Chondrocyte (in vitro differentiated cells): Measurements from ENCODE around the gene EBPL. TPM values are rescaled to one million over a fixed set of nuclear protein-coding genes. Genes with fewer than 3 reads are reported as not detected.
"Not testable (repeated sequence)": the region's sequence is repeated elsewhere in the genome, so short reads cannot be mapped to it uniquely, and the experiment has no call there.

Experiments
- DNase-seq: peaks from one replicate; pipeline ENCODE4 v3.0.0; 2021; ENCODE audit warnings: mixed read lengths, low spot score
- H3K27ac Mint-ChIP-seq: one replicate; pipeline ENCODE4 v1.8.0; 2021; ENCODE audit warnings: mild to moderate bottlenecking, moderate library complexity, mixed read lengths; ENCODE audit not compliant: unreplicated experiment
- H3K27me3 Mint-ChIP-seq: 2 replicates; pipeline ENCODE4 v1.8.0; 2021; ENCODE audit warnings: low read depth, mixed read lengths
- H3K36me3 Mint-ChIP-seq: 2 replicates; pipeline ENCODE4 v1.8.0; 2021; ENCODE audit warnings: low read depth, mixed read lengths
- H3K4me1 Mint-ChIP-seq: 2 replicates; pipeline ENCODE4 v1.8.0; 2021; ENCODE audit warnings: low read depth, mild to moderate bottlenecking, mixed read lengths
- H3K4me3 Mint-ChIP-seq: one replicate; pipeline ENCODE4 v1.8.0; 2021; ENCODE audit warnings: mild to moderate bottlenecking, moderate library complexity, mixed read lengths; ENCODE audit not compliant: unreplicated experiment
- H3K9me3 Mint-ChIP-seq: 2 replicates; pipeline ENCODE4 v1.8.0; 2021; ENCODE audit warnings: low read depth, mixed read lengths
- total RNA-seq: library from RNA; stranded (reverse); gene quantifications from 3 replicates; pipeline ENCODE4 v1.2.1, GENCODE V29; 2021
- TF ChIP-seq, protein P1 (sequence below): fragments of 200-600 bp; sonication (generic); IDR thresholded peaks from 2 replicates; pipeline ENCODE4 v1.5.0; 2021; ENCODE audit warnings: antibody characterized with exemption, mild to moderate bottlenecking, moderate library complexity

EBPL gene
- total RNA-seq, 1 donor from 2014 or later, result 23.8 TPM

DNA sequence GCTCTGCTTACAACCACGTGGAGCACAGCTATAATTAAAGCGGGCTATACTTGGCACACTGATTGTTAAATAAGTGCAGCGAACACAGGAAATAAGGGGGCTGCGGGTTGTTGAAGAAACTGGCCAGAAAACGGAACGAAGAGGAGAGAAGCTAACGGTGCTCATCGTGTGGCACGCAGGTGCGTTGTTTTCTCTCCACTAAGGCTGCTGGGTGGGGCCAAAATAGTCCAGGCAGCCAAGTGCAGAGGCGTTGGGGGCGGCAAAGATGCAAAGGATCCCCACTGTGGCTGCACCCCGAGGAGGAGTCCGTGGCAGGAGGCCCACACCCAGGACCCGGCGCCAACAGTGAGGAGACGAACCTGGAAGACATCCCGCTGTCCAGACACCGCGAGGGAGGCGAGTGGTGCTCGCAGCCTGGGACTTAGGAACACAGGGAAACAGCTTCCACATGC, 71.1 kb downstream of the EBPL start:
- TF ChIP-seq, protein P1, sequence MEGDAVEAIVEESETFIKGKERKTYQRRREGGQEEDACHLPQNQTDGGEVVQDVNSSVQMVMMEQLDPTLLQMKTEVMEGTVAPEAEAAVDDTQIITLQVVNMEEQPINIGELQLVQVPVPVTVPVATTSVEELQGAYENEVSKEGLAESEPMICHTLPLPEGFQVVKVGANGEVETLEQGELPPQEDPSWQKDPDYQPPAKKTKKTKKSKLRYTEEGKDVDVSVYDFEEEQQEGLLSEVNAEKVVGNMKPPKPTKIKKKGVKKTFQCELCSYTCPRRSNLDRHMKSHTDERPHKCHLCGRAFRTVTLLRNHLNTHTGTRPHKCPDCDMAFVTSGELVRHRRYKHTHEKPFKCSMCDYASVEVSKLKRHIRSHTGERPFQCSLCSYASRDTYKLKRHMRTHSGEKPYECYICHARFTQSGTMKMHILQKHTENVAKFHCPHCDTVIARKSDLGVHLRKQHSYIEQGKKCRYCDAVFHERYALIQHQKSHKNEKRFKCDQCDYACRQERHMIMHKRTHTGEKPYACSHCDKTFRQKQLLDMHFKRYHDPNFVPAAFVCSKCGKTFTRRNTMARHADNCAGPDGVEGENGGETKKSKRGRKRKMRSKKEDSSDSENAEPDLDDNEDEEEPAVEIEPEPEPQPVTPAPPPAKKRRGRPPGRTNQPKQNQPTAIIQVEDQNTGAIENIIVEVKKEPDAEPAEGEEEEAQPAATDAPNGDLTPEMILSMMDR, result no peak
- no peak overlapping the region for H3K4me3 Mint-ChIP-seq
- H3K4me1 Mint-ChIP-seq, result peaks cover 16% of the 10 kb centered on the region
- H3K27ac Mint-ChIP-seq, result no peak overlapping the region
- H3K27me3 Mint-ChIP-seq, result no peaks in the 10 kb centered on the region
- no peaks in the 10 kb centered on the region for H3K36me3 Mint-ChIP-seq
- no peaks in the 10 kb centered on the region for H3K9me3 Mint-ChIP-seq
- DNase-seq, result no peak

DNA sequence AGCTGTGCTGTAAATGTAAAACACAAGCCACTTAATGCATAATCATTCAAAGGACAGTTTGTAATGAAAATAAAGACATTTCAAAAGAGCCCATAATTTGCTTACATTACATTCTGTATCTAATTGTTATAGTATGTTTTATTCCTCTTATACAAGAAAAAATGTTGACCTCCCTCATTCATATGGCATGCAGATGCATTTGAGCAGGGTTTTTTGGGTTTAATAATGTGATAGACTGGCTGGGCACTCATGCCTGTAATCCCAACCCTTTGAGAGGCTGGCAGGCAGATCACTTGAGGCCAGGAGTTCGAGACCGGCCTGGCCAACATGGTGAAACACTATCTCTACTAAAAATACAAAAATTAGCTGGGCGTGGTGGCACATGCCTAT, 74.6 kb downstream of the EBPL start:
- Mint-ChIP-seq H3K36me3 (no peaks in the 10 kb centered on the region), H3K27ac (peak overlapping the region; percentile 96), H3K27me3 (no peaks in the 10 kb centered on the region), H3K9me3 (peaks cover 3% of the 10 kb centered on the region), H3K4me3 (peak overlapping the region; percentile 38), H3K4me1 (peaks cover 16% of the 10 kb centered on the region)
- no peak for DNase-seq
- TF ChIP-seq, protein P1, result no peak

DNA sequence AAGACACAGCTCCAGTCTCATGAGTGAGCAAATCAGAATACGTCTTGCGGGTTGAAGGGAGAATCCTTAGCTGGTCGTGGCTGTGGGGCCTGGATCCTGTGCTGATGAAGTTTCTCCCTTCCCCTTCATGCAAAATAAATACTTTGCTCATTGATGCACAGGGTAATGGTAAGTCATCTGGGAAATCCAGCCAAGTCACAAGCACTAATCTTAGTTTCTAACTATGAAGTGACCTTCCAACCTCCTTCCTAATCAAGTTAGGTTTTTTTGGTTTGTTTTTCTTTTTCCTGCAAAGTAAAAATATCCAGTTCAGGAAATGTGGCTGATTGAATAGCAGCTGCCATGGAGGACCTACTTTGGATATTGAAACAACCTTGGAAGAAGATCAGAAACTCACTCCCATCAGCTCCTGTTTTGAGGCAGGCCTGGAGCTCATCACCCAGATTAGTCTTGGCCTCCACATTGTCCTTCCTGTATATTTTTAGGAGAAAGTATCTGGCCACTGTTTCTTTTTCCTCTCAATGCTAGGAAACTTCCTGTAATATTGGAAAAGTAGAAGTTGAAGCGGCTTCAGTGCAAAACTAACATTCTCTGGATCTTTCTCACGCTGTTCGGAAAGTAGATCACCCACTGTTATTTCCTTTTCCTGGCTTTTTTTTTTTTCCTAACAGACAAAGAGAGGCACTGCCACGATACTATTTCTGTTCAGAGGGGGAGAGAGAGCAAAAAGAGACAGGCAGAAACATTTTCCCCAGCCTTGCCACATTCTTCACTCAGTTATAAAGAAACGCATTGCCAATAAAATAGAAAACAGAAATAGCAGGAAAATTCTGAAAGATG, 75.2 kb downstream of the EBPL start:
- DNase-seq, result no peak
- Mint-ChIP-seq H3K27ac (peak overlapping the region; percentile 96), H3K4me3 (peak overlapping the region; percentile 38), H3K27me3 (no peaks in the 10 kb centered on the region), H3K4me1 (peaks cover 16% of the 10 kb centered on the region), H3K9me3 (peaks cover 6% of the 10 kb centered on the region), H3K36me3 (no peaks in the 10 kb centered on the region)
- TF ChIP-seq, protein P1, result no peak

DNA sequence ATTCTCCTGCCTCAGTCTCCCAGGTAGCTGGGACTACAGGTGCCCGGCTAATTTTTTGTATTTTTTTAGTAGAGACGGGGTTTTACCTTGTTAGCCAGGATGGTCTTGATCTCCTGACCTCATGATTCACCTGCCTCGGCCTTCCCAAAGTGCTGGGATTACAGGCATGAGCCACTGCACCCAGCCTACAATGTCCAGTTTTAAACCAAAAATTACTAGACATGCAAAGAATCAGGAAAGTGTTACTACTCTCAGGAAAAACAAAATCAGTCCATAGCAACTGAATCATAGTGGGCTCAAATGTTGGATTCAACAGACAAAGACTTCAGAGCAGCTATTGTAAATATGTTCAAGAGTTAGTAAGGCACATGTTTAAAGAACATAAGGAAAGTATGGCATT, 79.2 kb downstream of the EBPL start:
- H3K4me3 Mint-ChIP-seq, result not testable (repeated sequence)

More for the DNA sequence above, 79.2 kb downstream of the EBPL start:
- peaks cover 17% of the 10 kb centered on the region for H3K4me1 Mint-ChIP-seq
- H3K27me3 Mint-ChIP-seq, DNase-seq, H3K27ac Mint-ChIP-seq, H3K9me3 Mint-ChIP-seq, H3K36me3 Mint-ChIP-seq: not testable (repeated sequence)

Other genes with a start within 250 kb of the EBPL start
- gene CAB39L, start 247.4 kb downstream of the EBPL start, total RNA-seq, result 5.1 to 6.2 TPM (median 6.0 TPM) in 3 replicates
- 7.3 to 10.3 TPM (median 8.2 TPM) in 3 replicates for gene SETDB2, start 247.2 kb downstream of the EBPL start, total RNA-seq
- 20.4 to 26.0 TPM (median 24.6 TPM) in 3 replicates for gene PHF11, start 195.5 kb downstream of the EBPL start, total RNA-seq
- gene RCBTB1, start 105.9 kb downstream of the EBPL start, total RNA-seq, result 20.1 to 21.3 TPM (median 20.6 TPM) in 3 replicates
- not detected in 3 replicates for gene ARL11, start 63.0 kb downstream of the EBPL start, total RNA-seq
- gene KPNA3, start 101.2 kb upstream of the EBPL start, total RNA-seq, result 51.2 to 54.6 TPM (median 54.1 TPM) in 3 replicates
- 6.9 to 8.8 TPM (median 7.5 TPM) in 3 replicates for gene SPRYD7, start 244.9 kb upstream of the EBPL start, total RNA-seq